ENCODE results near the gene FAM3C.
"Not testable (repeated sequence)": the region's sequence is repeated elsewhere in the genome, so short reads cannot be mapped to it uniquely, and the experiment has no call there.

The FAM3C gene

GRCh38 chr7:121329191-121330052 lies 66.7 kb downstream of the FAM3C start:
- peak; percentile 29 for DNase-seq

GRCh38 chr7:121328508-121329190 lies 67.5 kb downstream of the FAM3C start, which contains the start of gene WNT16:
WNT16 (plus strand) TSS chr7:121329000; CDS start chr7:121329293, 293 bp downstream.
- no peak for DNase-seq

GRCh38 chr7:121327671-121328070 lies 68.4 kb downstream of the FAM3C start:
- no peak for DNase-seq

GRCh38 chr7:121323515-121324302 lies 72.4 kb downstream of the FAM3C start:
- no peak for DNase-seq

GRCh38 chr7:121322460-121322859 lies 73.6 kb downstream of the FAM3C start:
- DNase-seq: no peak

GRCh38 chr7:121315170-121315569 lies 80.9 kb downstream of the FAM3C start:
- DNase-seq: not testable (repeated sequence)

- DNase-seq: peak; percentile 84
Observed at GRCh38 chr7:121313793-121314676, 82.1 kb downstream of the FAM3C start.

- peak; percentile 68 for DNase-seq
Observed at GRCh38 chr7:121313220-121313792, 82.8 kb downstream of the FAM3C start.

- no peak for DNase-seq
Observed at GRCh38 chr7:121307021-121307574, 89.0 kb downstream of the FAM3C start.

GRCh38 chr7:121306565-121306964 lies 89.5 kb downstream of the FAM3C start:
- no peak for DNase-seq

- no peak for DNase-seq
Observed at GRCh38 chr7:121305109-121305508, 91.0 kb downstream of the FAM3C start.

GRCh38 chr7:121304102-121304658 lies 91.9 kb downstream of the FAM3C start:
- no peak for DNase-seq

- no peak for DNase-seq
Observed at GRCh38 chr7:121303422-121304101, 92.5 kb downstream of the FAM3C start.

GRCh38 chr7:121302214-121302745 lies 93.8 kb downstream of the FAM3C start:
- no peak for DNase-seq

GRCh38 chr7:121301446-121302213 lies 94.5 kb downstream of the FAM3C start:
- DNase-seq: no peak

GRCh38 chr7:121300685-121301420 lies 95.3 kb downstream of the FAM3C start:
- DNase-seq: no peak

Data from NCI-H2029 treated with DMSO at 0.1 percent for 48 hours (cell line).